Endothelial cell of umbilical vein (primary cell): ENCODE results near the gene FTH1.

Experiments
- CTCF ChIP-seq, 2 donors: IDR thresholded peaks; 1 replicate in 1 of 2; 2 replicates in 1 of 2; pipeline ENCODE4 v1.5.1; 2011; ENCODE audit warnings: low read length in 2 of 2, mild to moderate bottlenecking in 2 of 2, moderate library complexity in 2 of 2, control low read depth in 1 of 2, inconsistent platforms in 1 of 2, low read depth in 1 of 2; ENCODE audit not compliant: insufficient read depth in 1 of 2; ENCODE audit errors: extremely low read depth in 1 of 2
- EZH2 ChIP-seq: IDR thresholded peaks from 2 replicates; pipeline ENCODE4 v1.6.1; 2012; ENCODE audit warnings: borderline replicate concordance, low read depth, mild to moderate bottlenecking, moderate library complexity, low read length, inconsistent platforms; ENCODE audit not compliant: severe bottlenecking
- FOS ChIP-seq: IDR thresholded peaks from 2 replicates; pipeline ENCODE4 v1.6.1; 2011; ENCODE audit warnings: mild to moderate bottlenecking, low read length, moderate library complexity, borderline replicate concordance; ENCODE audit not compliant: insufficient read depth
- GATA2 ChIP-seq: IDR thresholded peaks from 2 replicates; pipeline ENCODE4 v1.7.0; 2011; ENCODE audit warnings: low read depth, mild to moderate bottlenecking, moderate library complexity, mixed read lengths, low read length; ENCODE audit not compliant: insufficient read length, insufficient read depth
- MAX ChIP-seq: IDR thresholded peaks from 2 replicates; pipeline ENCODE4 v1.6.1; 2011; ENCODE audit not compliant: insufficient read depth, insufficient read length
- POLR2A ChIP-seq: IDR thresholded peaks from 2 replicates; pipeline ENCODE4 v1.6.1; 2012; ENCODE audit warnings: low read depth, mild to moderate bottlenecking, control low read depth, low read length
- POLR2AphosphoS5 ChIP-seq: IDR thresholded peaks from 2 replicates; pipeline ENCODE4 v1.6.1; 2012; ENCODE audit warnings: low read depth, mild to moderate bottlenecking, control low read depth, low read length, moderate library complexity; ENCODE audit not compliant: insufficient read depth

GRCh38 chr11:62000539-62001446, 33.4 kb upstream of the FTH1 start:
- TF ChIP-seq CTCF (IDR thresholded peaks at IDR 0.05; ENCODE audit: extremely low read depth in 1 of 2, insufficient read depth in 1 of 2, low read depth in 1 of 2, low read length in 2 of 2) (no peak), EZH2 (no peak), POLR2AphosphoS5 (no peak), GATA2 (no peak), POLR2A (no peak), FOS (no peak), MAX (no peak)
